Activated T-helper 1 cell treated with anti-CD3 and anti-CD28 coated beads, Interleukin-2, amount 50 U/mL, for 16 hours (primary cell): ENCODE results near the gene STEAP4.

Experiments
- DNase-seq, 2 donors: peaks; one replicate each; pipeline ENCODE4 v3.0.0-alpha.2; 2020; ENCODE audit warnings: low read depth in 1 of 2, low spot score in 1 of 2

Gene STEAP4

GRCh38 chr7:88306590-88307048, at the start of gene STEAP4:
Gene STEAP4 (minus strand): TSS chr7:88306894. CDS start chr7:88284269, 22,625 bp downstream.
- no peak for DNase-seq

GRCh38 chr7:88355011-88355410, 48.3 kb upstream of the STEAP4 start:
- no peak for DNase-seq

- no peak for DNase-seq
Observed at GRCh38 chr7:88350118-88350517, 43.4 kb upstream of the STEAP4 start.

GRCh38 chr7:88347517-88347916, 40.8 kb upstream of the STEAP4 start:
- DNase-seq, result no peak

- DNase-seq, result no peak
Observed at GRCh38 chr7:88347090-88347489, 40.4 kb upstream of the STEAP4 start.

- DNase-seq, result no peak
Observed at GRCh38 chr7:88346357-88346756, 39.7 kb upstream of the STEAP4 start.

- no peak for DNase-seq
Observed at GRCh38 chr7:88344956-88345832, 38.5 kb upstream of the STEAP4 start.

GRCh38 chr7:88344271-88344670, 37.6 kb upstream of the STEAP4 start:
- DNase-seq, result no peak

- no peak for DNase-seq
Observed at GRCh38 chr7:88339195-88339922, 32.7 kb upstream of the STEAP4 start.

- no peak for DNase-seq
Observed at GRCh38 chr7:88338503-88338902, 31.8 kb upstream of the STEAP4 start.

- no peak for DNase-seq
Observed at GRCh38 chr7:88337572-88337971, 30.9 kb upstream of the STEAP4 start.

GRCh38 chr7:88331322-88331721, 24.6 kb upstream of the STEAP4 start:
- no peak for DNase-seq

- DNase-seq, result no peak
Observed at GRCh38 chr7:88329532-88330463, 23.1 kb upstream of the STEAP4 start.

GRCh38 chr7:88328787-88329186, 22.1 kb upstream of the STEAP4 start:
- DNase-seq, result no peak

GRCh38 chr7:88324699-88325098, 18.0 kb upstream of the STEAP4 start:
- no peak for DNase-seq

- DNase-seq, result no peak
Observed at GRCh38 chr7:88322151-88322550, 15.5 kb upstream of the STEAP4 start.

GRCh38 chr7:88321694-88322093, 15.0 kb upstream of the STEAP4 start:
- DNase-seq, result no peak

GRCh38 chr7:88318196-88318595, 11.5 kb upstream of the STEAP4 start:
- DNase-seq, result no peak

- DNase-seq, result no peak
Observed at GRCh38 chr7:88317422-88317821, 10.7 kb upstream of the STEAP4 start.

GRCh38 chr7:88316456-88316855, 9.8 kb upstream of the STEAP4 start:
- DNase-seq, result no peak

GRCh38 chr7:88315522-88315921, 8.8 kb upstream of the STEAP4 start:
- DNase-seq, result no peak
